ENCODE results near the gene GALNT2.

GRCh38 chr1:230270559-230271281, 203.7 kb downstream of the GALNT2 start:
- TF ChIP-seq CTCF (IDR thresholded peaks at IDR 0.05) = no peak
- TF ChIP-seq POLR2A (IDR thresholded peaks at IDR 0.05) = no peak
- TF ChIP-seq EP300 (IDR thresholded peaks at IDR 0.05) = no peak

Measured in ovary (tissue), 3 donors.